Kidney epithelial cell (primary cell): Measurements from ENCODE around the gene SLC7A6OS. TPM values are rescaled to one million over a fixed set of nuclear protein-coding genes. Genes with fewer than 3 reads are reported as not detected.

Source experiments
- DNase-seq: peaks from one replicate; pipeline ENCODE4 v3.0.0-alpha.2; 2010; ENCODE audit warnings: low read depth
- H3K27me3 ChIP-seq: 2 replicates; pipeline ENCODE4 v1.6.0; 2011; ENCODE audit warnings: low read length; ENCODE audit not compliant: control insufficient read depth, insufficient read depth
- H3K36me3 ChIP-seq: 2 replicates; pipeline ENCODE4 v1.5.1; 2011; ENCODE audit warnings: low read length; ENCODE audit not compliant: control insufficient read depth, insufficient read depth
- H3K4me3 ChIP-seq: 2 replicates; pipeline ENCODE4 v1.5.1; 2011; ENCODE audit warnings: low read depth, mild to moderate bottlenecking, control low read depth, low read length
- total RNA-seq: library from RNA; depleted of rRNA; stranded (reverse); fragments of >200 nt; gene quantifications from 2 replicates; pipeline ENCODE4 v1.2.3, GENCODE V29; 2015
- TF ChIP-seq, protein P1 (sequence below): IDR thresholded peaks from 2 replicates; pipeline ENCODE4 v1.5.1; 2011; ENCODE audit warnings: mild to moderate bottlenecking, moderate library complexity, low read length, control low read depth, inconsistent platforms; ENCODE audit not compliant: insufficient read depth, poor library complexity, severe bottlenecking

Gene SLC7A6OS
- total RNA-seq, 1 donor from 2014 or later, result 10.4 TPM

DNA sequence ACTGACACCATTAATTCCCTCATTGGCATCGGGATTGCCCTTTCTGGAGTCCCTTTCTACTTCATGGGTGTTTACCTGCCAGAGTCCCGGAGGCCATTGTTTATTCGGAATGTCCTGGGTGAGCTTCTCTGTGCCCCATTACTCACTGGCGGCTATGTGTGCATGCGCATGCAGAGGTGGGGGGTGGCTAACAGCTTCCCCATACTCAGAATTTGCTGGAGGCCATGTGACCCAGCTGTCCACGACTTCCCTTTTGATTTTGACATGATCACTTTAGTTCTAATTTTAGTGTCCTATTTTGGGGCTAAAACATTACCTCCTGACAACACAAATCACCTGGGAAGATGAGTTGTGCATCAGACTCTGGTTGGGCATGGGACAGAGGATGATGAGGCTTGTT lies 14.1 kb downstream of the SLC7A6OS start:
- TF ChIP-seq, protein P1, sequence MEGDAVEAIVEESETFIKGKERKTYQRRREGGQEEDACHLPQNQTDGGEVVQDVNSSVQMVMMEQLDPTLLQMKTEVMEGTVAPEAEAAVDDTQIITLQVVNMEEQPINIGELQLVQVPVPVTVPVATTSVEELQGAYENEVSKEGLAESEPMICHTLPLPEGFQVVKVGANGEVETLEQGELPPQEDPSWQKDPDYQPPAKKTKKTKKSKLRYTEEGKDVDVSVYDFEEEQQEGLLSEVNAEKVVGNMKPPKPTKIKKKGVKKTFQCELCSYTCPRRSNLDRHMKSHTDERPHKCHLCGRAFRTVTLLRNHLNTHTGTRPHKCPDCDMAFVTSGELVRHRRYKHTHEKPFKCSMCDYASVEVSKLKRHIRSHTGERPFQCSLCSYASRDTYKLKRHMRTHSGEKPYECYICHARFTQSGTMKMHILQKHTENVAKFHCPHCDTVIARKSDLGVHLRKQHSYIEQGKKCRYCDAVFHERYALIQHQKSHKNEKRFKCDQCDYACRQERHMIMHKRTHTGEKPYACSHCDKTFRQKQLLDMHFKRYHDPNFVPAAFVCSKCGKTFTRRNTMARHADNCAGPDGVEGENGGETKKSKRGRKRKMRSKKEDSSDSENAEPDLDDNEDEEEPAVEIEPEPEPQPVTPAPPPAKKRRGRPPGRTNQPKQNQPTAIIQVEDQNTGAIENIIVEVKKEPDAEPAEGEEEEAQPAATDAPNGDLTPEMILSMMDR, result no peak
- DNase-seq, result no peak
- H3K36me3 ChIP-seq, result no peaks in the 10 kb centered on the region
- no peaks in the 10 kb centered on the region for H3K27me3 ChIP-seq
- H3K4me3 ChIP-seq, result no peak overlapping the region

DNA sequence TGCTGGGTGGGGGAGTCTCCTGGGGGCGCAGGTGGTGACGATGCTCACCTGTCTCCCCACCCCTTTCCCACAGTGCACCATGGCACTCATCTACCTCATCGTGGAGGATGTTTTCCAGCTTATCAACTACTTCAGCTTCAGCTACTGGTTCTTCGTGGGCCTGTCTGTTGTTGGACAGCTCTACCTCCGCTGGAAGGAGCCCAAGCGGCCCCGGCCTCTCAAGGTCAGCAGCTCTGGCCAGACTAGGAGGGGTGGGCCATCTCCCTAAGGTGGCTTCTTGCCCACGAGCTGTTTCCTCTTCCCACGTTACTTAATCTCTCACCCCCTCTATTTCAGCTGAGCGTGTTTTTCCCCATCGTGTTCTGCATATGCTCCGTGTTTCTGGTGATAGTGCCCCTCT lies 14.5 kb downstream of the SLC7A6OS start:
- H3K27me3 ChIP-seq, result no peaks in the 10 kb centered on the region
- H3K4me3 ChIP-seq, result no peak overlapping the region
- TF ChIP-seq, protein P1, result no peak
- H3K36me3 ChIP-seq, result no peaks in the 10 kb centered on the region
- DNase-seq, result no peak

DNA sequence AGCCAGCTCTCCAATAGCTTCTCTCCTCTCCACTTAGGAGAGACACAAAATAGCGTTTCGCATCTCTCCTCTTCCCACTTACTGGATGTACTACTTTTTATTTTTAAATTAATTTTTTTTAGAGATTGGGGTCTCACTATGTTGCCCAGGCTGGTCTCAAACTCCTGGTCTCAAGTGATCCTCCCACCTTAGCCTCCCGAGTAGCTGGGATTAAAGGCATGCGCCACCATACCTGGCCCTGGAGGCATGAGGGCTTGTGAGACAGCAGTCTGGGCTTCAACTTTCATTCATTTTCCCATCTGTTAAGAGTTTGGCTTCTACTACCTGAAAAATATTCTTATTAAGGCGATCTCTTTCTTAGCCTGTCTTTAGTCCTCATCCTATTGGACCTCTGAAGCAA lies 18.3 kb downstream of the SLC7A6OS start:
- DNase-seq, result no peak
- TF ChIP-seq, protein P1, result no peak
- Histone ChIP-seq H3K4me3 (no peak overlapping the region), H3K27me3 (no peaks in the 10 kb centered on the region), H3K36me3 (no peaks in the 10 kb centered on the region)

DNA sequence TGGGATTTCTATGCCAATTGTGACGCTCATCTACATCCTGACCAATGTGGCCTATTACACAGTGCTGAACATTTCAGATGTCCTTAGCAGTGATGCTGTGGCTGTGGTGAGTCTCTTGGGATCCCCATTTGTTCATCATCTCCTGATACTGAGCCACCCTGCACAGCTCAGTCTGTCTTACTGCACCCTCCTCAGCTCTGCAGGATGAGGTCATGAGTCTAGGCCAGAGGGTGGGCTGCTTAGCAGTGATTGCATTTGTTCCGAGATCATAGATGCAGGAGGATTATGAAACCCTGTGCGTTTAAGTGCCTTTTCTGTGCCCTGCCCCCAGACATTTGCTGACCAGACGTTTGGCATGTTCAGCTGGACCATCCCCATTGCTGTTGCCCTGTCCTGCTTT lies 19.5 kb downstream of the SLC7A6OS start:
- H3K4me3 ChIP-seq, result no peak overlapping the region
- no peak for DNase-seq
- TF ChIP-seq, protein P1, result no peak
- H3K27me3 ChIP-seq, result no peaks in the 10 kb centered on the region
- no peaks in the 10 kb centered on the region for H3K36me3 ChIP-seq

DNA sequence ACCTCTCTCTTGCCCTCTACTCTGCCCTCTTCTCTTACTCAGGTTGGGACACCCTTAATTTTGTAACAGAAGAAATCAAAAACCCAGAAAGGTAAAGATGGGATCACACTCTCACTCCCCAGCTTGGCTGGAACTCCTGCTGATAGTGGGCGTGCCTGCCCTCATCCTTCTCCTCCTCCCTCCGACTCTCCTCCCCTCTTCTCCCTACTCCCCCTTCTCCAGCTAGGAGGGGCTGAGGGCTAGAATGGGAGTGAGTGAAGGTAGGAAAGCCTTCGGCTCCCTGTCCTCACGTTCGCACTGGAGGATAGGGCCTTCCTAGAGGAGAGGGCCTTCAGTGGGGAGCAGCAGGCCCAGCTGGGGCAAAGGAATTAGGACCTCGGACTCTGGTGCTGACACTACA lies 20.3 kb downstream of the SLC7A6OS start:
- no peaks in the 10 kb centered on the region for H3K36me3 ChIP-seq
- H3K27me3 ChIP-seq, result no peaks in the 10 kb centered on the region
- no peak overlapping the region for H3K4me3 ChIP-seq
- no peak for DNase-seq
- TF ChIP-seq, protein P1, result no peak

DNA sequence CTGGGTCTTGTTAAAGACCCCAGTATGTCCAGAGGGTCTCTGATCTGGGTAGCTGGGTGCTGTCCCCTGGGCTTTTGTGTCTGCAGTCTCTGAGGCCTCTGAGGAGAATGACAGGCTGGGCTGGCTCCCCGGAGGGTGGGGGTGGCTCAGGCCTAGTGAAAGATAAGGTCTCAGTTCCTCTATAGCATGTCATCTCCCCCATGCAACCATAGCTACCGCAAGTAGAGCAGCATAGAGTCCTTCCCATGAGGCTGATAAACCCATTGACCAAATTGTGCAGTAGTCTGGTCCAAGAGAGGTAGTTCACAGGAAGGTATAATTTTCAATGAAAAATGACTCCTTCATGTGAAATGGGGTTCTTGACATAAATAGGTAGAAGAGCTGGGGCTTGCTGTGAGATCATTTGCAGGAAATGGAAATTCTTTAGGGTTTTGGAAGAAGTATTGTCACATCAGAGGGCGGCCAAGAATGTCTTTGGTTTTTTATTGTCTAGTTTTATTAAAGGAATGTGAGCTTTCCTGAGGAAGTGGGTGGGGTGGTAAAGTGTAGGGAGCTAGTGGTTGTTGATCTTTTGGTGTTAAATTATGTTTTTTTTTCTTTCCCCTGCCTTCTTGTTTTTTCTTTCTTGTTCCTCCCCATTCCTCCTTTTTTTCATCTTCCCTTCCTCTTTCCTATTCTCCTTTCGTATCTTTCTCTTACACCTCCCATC lies 21.0 kb downstream of the SLC7A6OS start:
- no peaks in the 10 kb centered on the region for H3K36me3 ChIP-seq

More for the DNA sequence above, 21.0 kb downstream of the SLC7A6OS start:
- no peak overlapping the region for H3K4me3 ChIP-seq
- H3K27me3 ChIP-seq, result no peaks in the 10 kb centered on the region
- TF ChIP-seq, protein P1, result no peak
- no peak for DNase-seq
